ENCODE results near the gene NRROS. TPM values are rescaled to one million over a fixed set of nuclear protein-coding genes. Genes with fewer than 3 reads are reported as not detected.
"Not testable (repeated sequence)": the region's sequence is repeated elsewhere in the genome, so short reads cannot be mapped to it uniquely, and the experiment has no call there.

Gene NRROS
- total RNA-seq = 0.82 TPM

DNA sequence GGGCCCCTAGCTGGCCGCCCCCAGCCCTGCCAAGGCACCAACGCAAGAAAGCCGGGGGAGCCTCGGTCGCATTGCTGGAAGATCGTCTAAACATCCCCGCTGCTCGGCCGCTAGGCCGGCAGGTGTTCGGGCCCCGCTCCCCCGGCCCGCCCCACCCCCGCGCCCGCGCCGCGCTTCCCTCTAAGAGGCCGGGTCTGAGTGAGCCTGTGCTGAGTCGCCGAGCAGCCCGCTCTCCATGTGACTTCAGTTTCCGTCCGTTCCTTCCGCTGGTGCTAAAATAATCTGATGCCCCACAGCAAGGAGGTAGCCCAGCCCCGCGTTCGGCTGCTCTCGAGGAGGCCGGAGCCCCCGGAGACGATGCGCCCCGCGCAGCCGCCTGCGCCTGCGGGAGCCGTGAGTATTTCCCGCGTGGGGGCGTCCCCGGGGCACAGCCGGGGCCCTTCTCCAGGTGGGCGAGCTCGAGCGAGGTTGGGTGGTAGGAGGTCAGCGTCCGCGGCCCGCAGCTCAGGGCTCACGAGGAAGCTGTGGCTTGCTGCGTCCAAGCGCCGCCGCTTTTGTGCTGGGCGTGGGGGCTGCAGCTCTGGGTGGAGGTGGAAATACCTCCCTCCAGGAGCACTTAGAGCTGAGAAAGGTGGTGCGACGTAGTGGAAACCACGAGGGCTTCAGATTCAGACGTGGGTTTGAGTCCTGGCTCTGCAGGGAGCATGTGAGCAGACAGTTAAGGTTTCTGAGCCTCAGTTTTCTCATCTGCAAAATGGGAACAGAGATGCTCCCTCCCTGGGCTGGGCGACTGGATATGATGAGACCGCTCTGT, at the start of gene NRROS:
TSS of gene NRROS (plus strand) at position 212 of the 814 bp plus-strand sequence. CDS start 14,846 bp downstream, outside the sequence.
- peak; percentile 63 to 75 for DNase-seq (ENCODE audit: low spot score in 2 of 2)

DNA sequence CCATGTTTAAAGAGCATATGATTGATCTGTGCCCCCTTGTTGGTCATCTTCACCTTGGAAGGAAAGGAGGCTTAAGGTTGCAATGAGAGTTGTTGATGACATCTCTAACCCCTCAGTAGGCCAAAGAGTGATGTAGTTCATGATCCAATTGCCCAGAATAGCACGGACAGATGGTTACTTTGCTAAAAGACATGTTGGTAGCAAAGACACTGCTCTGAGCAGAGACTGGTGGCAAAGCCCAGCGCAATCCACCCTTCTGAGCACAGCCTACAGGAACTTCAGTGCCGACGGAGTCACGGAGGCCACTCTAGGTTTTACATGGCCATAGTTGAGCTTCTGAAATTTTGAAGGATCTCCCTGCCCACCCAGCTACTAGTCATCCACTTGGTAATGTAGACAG, 49.2 kb upstream of the NRROS start:
- FAIRE-seq (no peak), DNase-seq (ENCODE audit: low spot score in 2 of 2) (no peak)

More for the DNA sequence above, at the start of gene NRROS:
- FAIRE-seq = no peak

GRCh38 chr3:196596355-196596754, 43.1 kb upstream of the NRROS start:
- DNase-seq (ENCODE audit: low spot score in 2 of 2) (no peak), FAIRE-seq (no peak)

DNA sequence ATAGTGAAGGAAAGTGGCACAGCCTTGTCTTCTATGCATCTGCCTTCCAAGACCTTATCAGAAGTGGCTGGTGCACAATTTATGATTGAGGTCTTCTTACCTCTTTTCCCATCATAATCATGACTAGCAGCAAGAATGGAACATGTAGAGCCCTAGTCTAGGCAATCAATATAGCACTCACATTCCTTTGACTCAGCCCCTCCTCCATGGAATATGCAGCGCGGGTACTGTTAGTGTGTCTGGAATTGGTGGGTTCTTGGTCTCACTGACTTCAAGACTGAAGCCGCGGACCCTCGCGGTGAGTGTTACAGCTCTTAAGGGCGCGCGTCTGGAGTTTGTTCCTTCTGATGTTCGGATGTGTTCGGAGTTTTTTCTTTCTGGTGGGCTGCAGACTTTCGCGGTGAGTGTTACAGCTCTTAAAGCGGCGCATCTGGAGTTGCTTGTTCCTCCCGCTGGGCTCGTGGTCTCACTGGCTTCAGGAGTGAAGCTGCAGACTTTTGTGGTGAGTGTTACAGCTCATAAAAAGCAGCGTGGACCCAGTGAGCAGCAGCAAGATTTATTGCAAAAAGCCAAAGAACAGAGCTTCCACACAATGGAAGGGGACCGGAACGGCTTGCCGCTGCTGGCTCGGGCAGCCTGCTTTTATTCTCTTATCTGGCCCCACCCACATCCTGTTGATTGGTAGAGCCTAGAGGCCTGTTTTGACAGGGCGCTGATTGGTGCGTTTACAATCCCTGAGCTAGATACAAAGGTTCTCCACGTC, 41.3 kb upstream of the NRROS start:
- not testable (repeated sequence) for FAIRE-seq; DNase-seq (ENCODE audit: low spot score in 2 of 2)

- FAIRE-seq (no peak), DNase-seq (ENCODE audit: low spot score in 2 of 2) (no peak)
These were observed 39.8 kb upstream of the NRROS start for GRCh38 chr3:196599734-196600128.

DNA sequence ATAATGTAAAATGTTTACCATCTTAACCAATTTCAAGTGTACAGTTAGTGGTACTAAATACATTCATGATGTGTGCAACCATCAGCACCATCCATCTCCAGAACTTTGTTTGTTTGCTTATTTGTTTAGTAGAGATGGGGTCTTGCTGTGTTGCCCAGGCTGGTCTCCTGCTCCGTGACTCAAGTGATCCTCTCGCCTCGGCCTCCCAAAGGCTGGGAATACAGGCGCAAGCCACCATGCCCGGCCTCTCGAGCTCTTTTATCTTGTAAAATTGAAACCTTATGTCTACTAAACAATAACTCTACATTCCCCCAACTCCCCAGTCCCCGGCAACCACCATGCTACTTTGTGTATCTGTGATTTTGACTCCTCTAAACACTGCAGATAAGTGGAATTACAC, 39.1 kb upstream of the NRROS start:
- FAIRE-seq (no peak), DNase-seq (ENCODE audit: low spot score in 2 of 2) (no peak)

- FAIRE-seq (no peak), DNase-seq (ENCODE audit: low spot score in 2 of 2) (no peak)
These were observed 36.8 kb upstream of the NRROS start for GRCh38 chr3:196602673-196603072.

- DNase-seq (ENCODE audit: low spot score in 2 of 2) = no peak
- FAIRE-seq = no peak
These were observed 35.8 kb upstream of the NRROS start for GRCh38 chr3:196603683-196604082.

DNA sequence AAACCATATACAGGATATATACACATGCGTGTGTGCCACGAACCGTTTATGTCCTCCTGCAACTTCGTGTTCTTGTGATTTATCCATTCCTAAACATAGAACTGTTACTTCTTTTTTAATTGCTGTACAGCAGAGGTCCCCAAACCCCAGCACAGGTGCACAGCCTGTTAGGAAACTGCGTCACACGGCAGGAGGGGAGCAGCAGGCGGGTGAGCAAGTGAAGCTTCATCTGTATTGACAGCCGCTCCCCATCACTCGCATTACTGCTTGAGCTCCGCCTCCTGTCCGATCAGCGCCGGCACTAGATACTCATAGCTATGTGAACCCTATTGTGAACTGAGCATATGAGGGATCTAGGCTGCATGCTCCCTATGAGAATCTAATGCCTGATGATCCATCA, 34.9 kb upstream of the NRROS start:
- FAIRE-seq (no peak), DNase-seq (ENCODE audit: low spot score in 2 of 2) (no peak)

DNA sequence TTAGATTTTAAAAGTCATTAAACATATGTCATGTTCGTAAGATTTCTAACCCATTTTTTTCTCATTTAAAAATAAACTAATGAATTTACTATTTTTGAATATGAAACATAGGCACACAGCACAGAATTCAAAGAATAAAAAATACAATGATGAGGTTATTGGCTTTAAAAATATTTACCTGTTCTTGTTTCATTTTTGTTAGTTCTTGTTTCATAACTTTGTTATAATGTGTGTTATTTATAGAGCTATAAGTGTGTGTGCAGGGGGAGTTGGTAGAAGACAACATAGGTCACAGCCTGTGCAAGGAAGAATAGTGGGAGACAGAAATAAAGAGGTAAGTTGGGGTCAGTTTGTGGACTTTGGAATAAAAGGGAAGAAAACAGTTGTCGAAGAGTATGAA, 30.8 kb upstream of the NRROS start:
- DNase-seq (ENCODE audit: low spot score in 2 of 2) = no peak
- no peak for FAIRE-seq

GRCh38 chr3:196609343-196609775, 30.1 kb upstream of the NRROS start:
- DNase-seq (ENCODE audit: low spot score in 2 of 2) (peak; percentile 66 to 73), FAIRE-seq (no peak)

- FAIRE-seq = no peak
- no peak for DNase-seq (ENCODE audit: low spot score in 2 of 2)
These were observed 29.5 kb upstream of the NRROS start for GRCh38 chr3:196609805-196610515.

- no peak for FAIRE-seq
- DNase-seq (ENCODE audit: low spot score in 2 of 2) = no peak
These were observed 27.6 kb upstream of the NRROS start for GRCh38 chr3:196611761-196612483.

- FAIRE-seq = not testable (repeated sequence)
These were observed 24.3 kb upstream of the NRROS start for GRCh38 chr3:196615234-196615633.

DNA sequence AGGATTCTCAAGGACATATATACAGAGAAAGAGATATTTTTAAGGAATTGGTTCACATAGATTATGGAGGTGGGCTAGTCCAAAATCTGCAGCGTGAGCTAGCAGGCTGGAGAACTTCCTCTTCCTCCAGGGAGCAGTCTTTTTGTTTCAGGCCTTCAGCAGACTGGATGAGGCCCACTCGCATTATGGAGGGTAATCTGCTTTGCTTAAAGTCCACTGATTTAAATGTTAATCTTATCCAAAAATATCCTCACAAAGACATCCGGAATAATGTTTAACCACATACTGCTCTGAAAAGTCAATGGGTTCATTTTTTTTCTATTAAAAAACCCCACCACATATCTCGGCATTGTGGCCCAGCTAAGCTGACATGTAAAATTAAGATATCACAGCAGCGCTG, 22.2 kb upstream of the NRROS start:
- FAIRE-seq (no peak), DNase-seq (ENCODE audit: low spot score in 2 of 2) (no peak)

More at GRCh38 chr3:196615234-196615633, 24.3 kb upstream of the NRROS start:
- not testable (repeated sequence) for DNase-seq (ENCODE audit: low spot score in 2 of 2)

DNA sequence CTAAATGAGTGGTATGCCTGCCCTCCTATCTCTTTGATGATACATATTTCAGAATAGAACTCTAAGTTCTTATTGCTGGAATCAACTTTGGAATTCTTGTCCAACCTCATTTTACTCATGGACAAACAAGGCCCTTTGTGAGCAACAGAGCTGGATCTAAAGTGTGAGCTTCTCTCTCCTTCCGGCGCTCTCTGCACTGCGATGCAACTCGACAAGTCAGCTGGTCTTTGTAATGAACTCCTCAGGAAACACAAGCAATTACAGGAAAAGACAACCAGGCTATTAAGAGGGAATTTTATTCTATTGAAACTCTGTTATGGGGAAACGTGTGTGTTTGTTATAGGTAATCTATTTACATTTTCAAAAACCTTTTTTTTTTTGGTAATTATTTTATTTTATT, 20.3 kb upstream of the NRROS start:
- no peak for FAIRE-seq

DNA sequence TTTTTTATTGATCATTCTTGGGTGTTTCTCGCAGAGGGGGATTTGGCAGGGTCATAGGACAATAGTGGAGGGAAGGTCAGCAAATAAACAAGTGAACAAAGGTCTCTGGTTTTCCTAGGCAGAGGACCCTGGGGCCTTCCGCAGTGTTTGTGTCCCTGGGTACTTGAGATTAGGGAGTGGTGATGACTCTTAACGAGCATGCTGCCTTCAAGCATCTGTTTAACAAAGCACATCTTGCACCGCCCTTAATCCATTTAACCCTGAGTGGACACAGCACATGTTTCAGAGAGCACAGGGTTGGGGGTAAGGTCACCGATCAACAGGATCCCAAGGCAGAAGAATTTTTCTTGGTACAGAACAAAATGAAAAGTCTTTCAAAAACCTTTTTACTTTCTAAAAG, 19.9 kb upstream of the NRROS start:
- not testable (repeated sequence) for FAIRE-seq

More for the DNA sequence above, 20.3 kb upstream of the NRROS start:
- no peak for DNase-seq (ENCODE audit: low spot score in 2 of 2)

GRCh38 chr3:196620161-196620604, 19.3 kb upstream of the NRROS start:
- FAIRE-seq (no peak), DNase-seq (ENCODE audit: low spot score in 2 of 2) (no peak)

More for the DNA sequence above, 19.9 kb upstream of the NRROS start:
- DNase-seq (ENCODE audit: low spot score in 2 of 2) = not testable (repeated sequence)

DNA sequence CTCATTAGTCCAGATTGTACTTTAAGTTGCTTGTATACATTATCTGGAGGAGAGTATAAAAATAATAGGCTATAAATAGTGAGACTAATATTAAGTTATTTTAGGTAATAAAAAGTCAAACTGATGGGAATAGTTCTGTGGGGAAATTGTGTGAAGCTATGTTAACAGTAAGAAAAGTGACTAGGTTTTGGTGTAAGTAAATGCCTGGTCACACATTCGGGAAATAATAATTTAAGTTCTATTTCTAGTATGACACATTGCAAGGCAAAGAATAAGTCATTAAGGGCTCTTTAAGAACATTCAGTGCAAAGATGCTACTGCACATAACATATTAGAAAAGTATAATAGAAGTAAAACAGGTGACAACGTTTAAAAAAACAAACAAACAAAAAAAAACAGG, 18.8 kb upstream of the NRROS start:
- FAIRE-seq (no peak), DNase-seq (ENCODE audit: low spot score in 2 of 2) (no peak)

DNA sequence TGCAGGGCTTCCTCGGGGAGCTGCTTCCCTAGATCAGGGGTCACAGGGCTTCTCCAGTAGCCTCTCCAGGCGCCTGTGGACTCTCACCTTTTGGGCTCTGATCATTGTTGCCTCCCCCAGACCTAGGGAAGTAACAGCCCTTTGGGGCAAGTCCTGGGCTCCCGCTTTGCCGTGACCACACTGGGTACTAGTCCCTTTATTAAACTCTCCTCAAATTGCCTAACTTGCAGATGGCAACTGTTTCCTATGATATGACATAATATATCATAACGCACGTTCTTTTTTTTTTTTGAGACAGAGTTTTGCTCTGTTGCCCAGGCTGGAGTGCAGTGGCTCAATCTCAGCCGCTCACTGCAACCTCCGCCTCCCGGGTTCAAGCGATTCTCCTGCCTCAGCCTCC, 17.9 kb upstream of the NRROS start:
- FAIRE-seq (no peak), DNase-seq (ENCODE audit: low spot score in 2 of 2) (no peak)
